KMS-11 (cell line): Measurements from ENCODE around the gene F8.

Source experiments
- H2AFZ ChIP-seq: fragments of 200-600 bp; sonication (generic); 2 replicates; pipeline ENCODE4 v1.6.1; 2016; ENCODE audit warnings: antibody characterized with exemption, mixed run types, low read depth
- H3K27ac ChIP-seq: fragments of 200-600 bp; sonication (generic); 2 replicates; pipeline ENCODE4 v1.6.1; 2016; ENCODE audit warnings: mild to moderate bottlenecking, mixed run types
- H3K27me3 ChIP-seq: fragments of 200-600 bp; sonication (generic); 2 replicates; pipeline ENCODE4 v1.6.1; 2017; ENCODE audit warnings: mild to moderate bottlenecking, low read depth, mixed run types, moderate library complexity; ENCODE audit not compliant: insufficient read depth
- H3K36me3 ChIP-seq: fragments of 200-600 bp; sonication (generic); 2 replicates; pipeline ENCODE4 v1.6.1; 2017; ENCODE audit warnings: mild to moderate bottlenecking, mixed run types; ENCODE audit not compliant: insufficient read depth
- H3K4me1 ChIP-seq: fragments of 200-600 bp; sonication (generic); 2 replicates; pipeline ENCODE4 v1.6.1; 2016; ENCODE audit warnings: mild to moderate bottlenecking, low read depth, mixed run types; ENCODE audit not compliant: poor library complexity, severe bottlenecking
- H3K4me2 ChIP-seq: fragments of 200-600 bp; sonication (generic); 2 replicates; pipeline ENCODE4 v1.7.0; 2016; ENCODE audit warnings: mild to moderate bottlenecking, mixed run types
- H3K4me3 ChIP-seq: fragments of 200-600 bp; sonication (generic); IDR thresholded peaks from 2 replicates; pipeline ENCODE4 v1.6.1; 2017; ENCODE audit warnings: low read depth, low read length, mixed read lengths; ENCODE audit not compliant: insufficient read depth
- H3K79me2 ChIP-seq: fragments of 200-600 bp; sonication (generic); 2 replicates; pipeline ENCODE4 v1.6.1; 2016; ENCODE audit warnings: low read depth, mixed run types; ENCODE audit not compliant: insufficient read depth
- H3K9ac ChIP-seq: fragments of 200-600 bp; sonication (generic); 2 replicates; pipeline ENCODE4 v1.6.1; 2016; ENCODE audit warnings: mild to moderate bottlenecking, mixed run types
- H4K20me1 ChIP-seq: fragments of 200-600 bp; sonication (generic); 2 replicates; pipeline ENCODE4 v1.6.1; 2016; ENCODE audit warnings: mild to moderate bottlenecking, mixed run types; ENCODE audit not compliant: insufficient read depth
- CTCF ChIP-seq: fragments of 200-600 bp; sonication (generic); conservative IDR thresholded peaks from 2 replicates; pipeline ENCODE4 v1.6.1; 2017; ENCODE audit warnings: low read depth, mild to moderate bottlenecking, antibody characterized with exemption, low read length, moderate library complexity, mixed read lengths

Gene F8

GRCh38 chrX:154812341-154813101, 210.0 kb downstream of the F8 start:
- H4K20me1 ChIP-seq, result no peaks in the 10 kb centered on the region
- H3K79me2 ChIP-seq, result no peaks in the 10 kb centered on the region
- H3K4me3 ChIP-seq, result no peak overlapping the region
- TF ChIP-seq CTCF, result no peak
- H3K4me2 ChIP-seq, result no peak overlapping the region
- no peak overlapping the region for H2AFZ ChIP-seq
- H3K9ac ChIP-seq, result no peak overlapping the region
- H3K27ac ChIP-seq, result no peak overlapping the region
- H3K4me1 ChIP-seq, result no peaks in the 10 kb centered on the region
- no peaks in the 10 kb centered on the region for H3K36me3 ChIP-seq
- no peaks in the 10 kb centered on the region for H3K27me3 ChIP-seq

DNA sequence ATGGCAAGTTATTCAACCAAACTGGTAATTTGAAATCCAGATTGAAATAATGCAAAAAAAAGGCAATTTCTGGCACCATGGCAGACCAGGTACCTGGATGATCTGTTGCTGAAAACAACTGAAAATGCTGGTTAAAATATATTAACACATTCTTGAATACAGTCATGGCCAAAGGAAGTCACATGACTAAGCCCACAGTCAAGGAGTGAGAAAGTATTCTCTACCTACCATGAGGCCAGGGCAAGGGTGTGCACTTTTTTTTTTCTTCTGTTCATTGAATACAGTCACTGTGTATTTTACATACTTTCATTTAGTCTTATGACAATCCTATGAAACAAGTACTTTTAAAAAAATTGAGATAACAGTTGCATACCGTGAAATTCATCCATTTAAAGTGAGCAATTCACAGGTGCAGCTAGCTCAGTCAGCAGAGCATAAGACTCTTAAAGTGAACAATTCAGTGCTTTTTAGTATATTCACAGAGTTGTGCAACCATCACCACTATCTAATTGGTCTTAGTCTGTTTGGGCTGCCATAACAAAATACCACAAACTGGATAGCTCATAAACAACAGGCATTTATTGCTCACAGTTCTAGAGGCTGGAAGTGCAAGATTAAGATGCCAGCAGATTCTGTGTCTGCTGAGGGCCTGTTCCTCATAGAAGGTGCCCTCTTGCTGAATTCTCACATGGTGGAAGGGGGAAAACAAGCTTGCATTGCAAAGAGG, 212.4 kb downstream of the F8 start:
- H3K27ac ChIP-seq, result no peak overlapping the region
- no peak overlapping the region for H3K4me3 ChIP-seq
- no peak overlapping the region for H3K9ac ChIP-seq
- TF ChIP-seq CTCF, result no peak
- H4K20me1 ChIP-seq, result no peaks in the 10 kb centered on the region
- no peaks in the 10 kb centered on the region for H3K79me2 ChIP-seq
- no peaks in the 10 kb centered on the region for H3K27me3 ChIP-seq
- peaks cover 3% of the 10 kb centered on the region for H3K4me1 ChIP-seq
- H2AFZ ChIP-seq, result no peak overlapping the region
- H3K36me3 ChIP-seq, result no peaks in the 10 kb centered on the region
- no peak overlapping the region for H3K4me2 ChIP-seq

DNA sequence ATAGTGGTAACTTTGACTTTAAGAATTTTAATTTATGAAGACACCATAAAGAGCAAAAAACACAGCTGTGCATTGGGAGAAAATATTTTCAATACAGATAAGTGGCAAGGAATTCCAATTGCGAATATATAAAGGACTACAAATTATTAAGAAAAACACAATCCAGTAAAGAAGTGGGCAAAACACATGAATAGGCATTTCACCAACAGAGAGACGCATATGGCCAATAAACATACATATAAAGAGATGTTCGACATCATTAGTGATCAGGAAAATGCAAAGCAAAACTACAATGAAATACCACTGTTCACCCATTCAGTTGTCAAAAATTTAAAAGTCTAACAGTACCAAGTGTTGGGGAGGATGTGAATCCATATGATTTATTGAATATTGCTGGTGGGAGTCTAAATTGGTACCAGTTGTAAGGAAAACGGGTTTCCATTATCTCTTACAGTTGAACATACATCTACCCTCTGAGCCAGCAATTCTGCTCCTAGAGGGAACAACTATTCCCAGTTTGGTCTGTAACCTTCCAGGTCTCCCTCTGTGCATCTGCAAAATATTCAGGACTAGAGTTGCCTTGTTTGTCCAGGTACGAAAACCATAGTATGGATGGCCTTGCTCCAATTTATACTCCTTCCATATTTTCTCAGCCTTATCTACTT, 215.6 kb downstream of the F8 start:
- H3K4me2 ChIP-seq, result no peak overlapping the region
- no peak overlapping the region for H3K4me3 ChIP-seq
- H3K36me3 ChIP-seq, result no peaks in the 10 kb centered on the region
- no peaks in the 10 kb centered on the region for H4K20me1 ChIP-seq
- no peak overlapping the region for H3K9ac ChIP-seq
- TF ChIP-seq CTCF, result no peak
- no peaks in the 10 kb centered on the region for H3K79me2 ChIP-seq
- no peaks in the 10 kb centered on the region for H3K27me3 ChIP-seq
- no peak overlapping the region for H2AFZ ChIP-seq
- H3K27ac ChIP-seq, result no peak overlapping the region
- H3K4me1 ChIP-seq, result peaks cover 3% of the 10 kb centered on the region

DNA sequence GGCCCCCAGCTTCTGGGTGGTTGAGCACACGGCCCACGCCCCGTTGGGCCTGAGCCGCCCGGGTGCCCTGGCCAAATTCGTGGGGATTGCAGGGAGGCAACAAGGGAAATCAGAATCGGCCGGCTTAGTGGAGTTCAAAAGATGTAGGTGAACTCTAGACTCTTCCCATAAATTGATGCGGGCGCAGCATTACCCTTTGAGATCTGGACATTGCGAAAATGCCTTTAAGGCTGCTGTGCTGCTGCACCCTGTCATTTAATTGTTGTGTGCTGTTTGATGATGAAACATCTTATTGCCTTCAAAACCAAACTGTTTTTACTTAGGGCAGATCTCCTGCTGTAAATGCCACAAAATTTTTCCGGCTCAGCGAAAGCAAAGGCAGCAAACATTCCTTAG, 216.8 kb downstream of the F8 start:
- Histone ChIP-seq H3K4me2 (peak overlapping the region; percentile 73; the same call in 1 of the 2 replicates), H3K4me3 (no peak overlapping the region), H3K27me3 (no peaks in the 10 kb centered on the region), H3K79me2 (no peaks in the 10 kb centered on the region), H3K9ac (no peak overlapping the region), H3K27ac (no peak overlapping the region), H4K20me1 (no peaks in the 10 kb centered on the region), H2AFZ (peak overlapping the region; percentile 52), H3K4me1 (peaks cover 3% of the 10 kb centered on the region), H3K36me3 (no peaks in the 10 kb centered on the region)
- TF ChIP-seq CTCF, result no peak
